Thoracic aorta (tissue), 2 donors: ENCODE data around the gene CCL15. TPM values are rescaled to one million over a fixed set of nuclear protein-coding genes. Genes with fewer than 3 reads are reported as not detected.
"Not testable (repeated sequence)": the region's sequence is repeated elsewhere in the genome, so short reads cannot be mapped to it uniquely, and the experiment has no call there.

Source experiments
- ATAC-seq: fragments of 150-250 bp; one replicate; pipeline ENCODE4 v1.8.0; 2017; ENCODE audit warnings: low read depth; ENCODE audit not compliant: insufficient number of reproducible peaks, low FRiP score
- DNase-seq: peaks from one replicate; pipeline ENCODE4 v3.0.0-alpha.2; 2020; ENCODE audit warnings: low spot score
- H3K27ac ChIP-seq, 2 donors: fragments of 200-600 bp; sonication (generic); 1 replicate in 1 of 2; 2 replicates in 1 of 2; pipeline ENCODE4 v1.5.1; 2016; ENCODE audit warnings: mild to moderate bottlenecking in 2 of 2, moderate library complexity in 2 of 2
- H3K27me3 ChIP-seq: fragments of 200-600 bp; sonication (generic); replicated peaks from 2 replicates; pipeline ENCODE4 v1.6.0; 2016; ENCODE audit warnings: mild to moderate bottlenecking; ENCODE audit not compliant: insufficient read depth
- H3K36me3 ChIP-seq: fragments of 200-600 bp; sonication (generic); one replicate; pipeline ENCODE4 v1.5.1; 2016
- H3K4me1 ChIP-seq, 2 donors: fragments of 200-600 bp; sonication (generic); 1 replicate in 1 of 2; 2 replicates in 1 of 2; pipeline versions ENCODE4 v1.5.1 to v1.6.0; 2016; ENCODE audit warnings: low read depth in 2 of 2, mild to moderate bottlenecking in 1 of 2; ENCODE audit not compliant: control insufficient read depth in 1 of 2
- H3K4me3 ChIP-seq: fragments of 200-600 bp; sonication (generic); 2 replicates; pipeline ENCODE4 v1.5.1; 2016; ENCODE audit warnings: mild to moderate bottlenecking
- H3K9me3 ChIP-seq: fragments of 200-600 bp; sonication (generic); 2 replicates; pipeline ENCODE4 v1.5.1; 2016
- total RNA-seq, 2 donors: library from RNA; depleted of rRNA; stranded (reverse); fragments of >200 nt; gene quantifications; one replicate each; pipeline versions ENCODE4 v1.1.0 to v1.2.3, GENCODE V29; 2016
- TF ChIP-seq, protein P1 (sequence below): fragments of 200-600 bp; sonication (generic); IDR thresholded peaks from one replicate; pipeline ENCODE4 v1.5.1; 2019; ENCODE audit warnings: antibody characterized with exemption

The CCL15 gene
- total RNA-seq, 2 donors from 2014 or later, result not detected

GRCh38 chr17:36002631-36003030 lies 1.3 kb upstream of the CCL15 start:
- no peaks in the 10 kb centered on the region for H3K9me3 ChIP-seq
- no peak for ATAC-seq
- TF ChIP-seq, protein P1, sequence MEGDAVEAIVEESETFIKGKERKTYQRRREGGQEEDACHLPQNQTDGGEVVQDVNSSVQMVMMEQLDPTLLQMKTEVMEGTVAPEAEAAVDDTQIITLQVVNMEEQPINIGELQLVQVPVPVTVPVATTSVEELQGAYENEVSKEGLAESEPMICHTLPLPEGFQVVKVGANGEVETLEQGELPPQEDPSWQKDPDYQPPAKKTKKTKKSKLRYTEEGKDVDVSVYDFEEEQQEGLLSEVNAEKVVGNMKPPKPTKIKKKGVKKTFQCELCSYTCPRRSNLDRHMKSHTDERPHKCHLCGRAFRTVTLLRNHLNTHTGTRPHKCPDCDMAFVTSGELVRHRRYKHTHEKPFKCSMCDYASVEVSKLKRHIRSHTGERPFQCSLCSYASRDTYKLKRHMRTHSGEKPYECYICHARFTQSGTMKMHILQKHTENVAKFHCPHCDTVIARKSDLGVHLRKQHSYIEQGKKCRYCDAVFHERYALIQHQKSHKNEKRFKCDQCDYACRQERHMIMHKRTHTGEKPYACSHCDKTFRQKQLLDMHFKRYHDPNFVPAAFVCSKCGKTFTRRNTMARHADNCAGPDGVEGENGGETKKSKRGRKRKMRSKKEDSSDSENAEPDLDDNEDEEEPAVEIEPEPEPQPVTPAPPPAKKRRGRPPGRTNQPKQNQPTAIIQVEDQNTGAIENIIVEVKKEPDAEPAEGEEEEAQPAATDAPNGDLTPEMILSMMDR, result no peak

GRCh38 chr17:36001862-36002603 lies 680 bp upstream of the CCL15 start:
- DNase-seq, result no peak
- no peak for ATAC-seq
- TF ChIP-seq, protein P1, result no peak
- H3K27me3 ChIP-seq, result no peaks in the 10 kb centered on the region
- no peaks in the 10 kb centered on the region for H3K36me3 ChIP-seq
- no peak overlapping the region for H3K27ac ChIP-seq
- no peak overlapping the region for H3K4me3 ChIP-seq
- H3K9me3 ChIP-seq, result no peaks in the 10 kb centered on the region
- H3K4me1 ChIP-seq, result no peaks in the 10 kb centered on the region

More at GRCh38 chr17:36002631-36003030, 1.3 kb upstream of the CCL15 start:
- no peak for DNase-seq
- H3K4me3 ChIP-seq, result no peak overlapping the region
- H3K4me1 ChIP-seq, result no peaks in the 10 kb centered on the region
- no peaks in the 10 kb centered on the region for H3K27me3 ChIP-seq
- no peak overlapping the region for H3K27ac ChIP-seq
- H3K36me3 ChIP-seq, result no peaks in the 10 kb centered on the region

DNA sequence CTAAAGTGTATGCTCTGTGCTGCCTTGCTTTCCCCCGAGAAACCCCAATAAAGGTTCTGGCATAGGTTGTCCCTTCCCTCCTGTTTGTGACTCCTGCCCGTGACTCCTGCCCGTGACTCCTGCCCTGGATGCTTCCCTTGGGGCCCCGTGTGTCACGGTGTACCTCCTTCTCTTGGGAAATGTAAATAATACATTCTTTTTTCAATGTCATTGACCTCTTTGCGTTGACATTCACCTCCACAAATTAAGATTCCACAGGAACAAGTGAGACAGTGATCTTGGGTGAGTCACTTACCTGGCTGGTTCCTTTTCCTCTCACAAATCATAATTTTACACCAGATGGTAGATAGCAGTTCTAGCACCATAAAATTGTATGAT lies 632 bp downstream of the CCL15 start:
- H3K36me3 ChIP-seq, result no peaks in the 10 kb centered on the region
- TF ChIP-seq, protein P1, result no peak
- DNase-seq, result no peak
- no peaks in the 10 kb centered on the region for H3K27me3 ChIP-seq
- ATAC-seq, result no peak
- no peak overlapping the region for H3K4me3 ChIP-seq
- H3K27ac ChIP-seq, result no peak overlapping the region
- H3K9me3 ChIP-seq, result no peaks in the 10 kb centered on the region
- no peaks in the 10 kb centered on the region for H3K4me1 ChIP-seq

DNA sequence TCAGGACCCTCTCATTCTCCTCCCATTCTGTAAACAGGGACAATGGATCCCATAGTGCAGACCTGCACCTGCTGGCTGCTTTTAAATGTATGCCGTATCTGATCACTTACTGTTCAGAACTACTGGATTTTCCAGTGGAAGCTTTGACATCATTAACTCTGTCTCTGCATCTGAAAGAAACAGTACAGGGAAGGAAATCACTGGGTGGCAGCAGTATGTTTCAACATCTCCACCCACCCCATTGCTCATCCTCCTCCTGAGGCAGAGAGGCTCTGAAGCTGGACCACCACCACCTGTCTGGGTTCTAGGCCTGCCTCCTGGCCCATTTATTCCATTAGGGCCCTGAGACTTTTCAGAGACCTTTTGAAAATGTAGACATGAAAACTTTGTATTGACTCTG lies 2.6 kb downstream of the CCL15 start:
- ATAC-seq, result no peak
- TF ChIP-seq, protein P1, result no peak
- Histone ChIP-seq H3K4me3 (no peak overlapping the region), H3K9me3 (peaks cover 3% of the 10 kb centered on the region), H3K27ac (no peak overlapping the region), H3K4me1 (no peaks in the 10 kb centered on the region), H3K27me3 (no peaks in the 10 kb centered on the region), H3K36me3 (no peaks in the 10 kb centered on the region)
- no peak for DNase-seq

DNA sequence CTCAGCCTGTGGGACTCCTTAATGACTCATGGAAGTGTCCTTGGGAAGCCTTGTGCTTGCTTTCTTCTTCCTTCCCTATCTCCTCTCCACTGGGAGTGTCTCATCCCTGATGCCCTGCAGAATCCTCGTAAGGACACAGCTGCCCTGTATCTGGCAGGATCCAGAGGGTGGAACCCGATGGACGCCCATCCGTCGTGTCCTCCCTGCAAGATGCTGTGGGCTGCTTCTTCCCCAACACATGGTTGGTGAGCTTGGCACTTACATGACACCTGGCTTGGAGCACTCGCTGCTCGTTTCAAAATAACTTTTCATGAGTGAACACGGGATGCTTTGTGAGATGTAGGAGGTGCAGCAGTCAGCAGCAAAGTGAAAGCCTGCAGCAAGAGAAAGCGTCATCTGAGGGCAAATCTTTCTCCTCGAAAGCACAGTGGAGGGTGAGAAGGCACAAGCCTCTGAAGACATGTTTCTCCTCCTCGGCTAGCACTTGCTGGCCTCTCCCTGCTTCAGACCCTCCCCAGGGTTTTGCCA lies 3.3 kb downstream of the CCL15 start:
- no peak overlapping the region for H3K27ac ChIP-seq
- peaks cover 3% of the 10 kb centered on the region for H3K9me3 ChIP-seq
- no peak overlapping the region for H3K4me3 ChIP-seq
- no peaks in the 10 kb centered on the region for H3K36me3 ChIP-seq
- DNase-seq (no peak), ATAC-seq (no peak)
- TF ChIP-seq, protein P1, result no peak
- H3K4me1 ChIP-seq, result no peaks in the 10 kb centered on the region
- no peaks in the 10 kb centered on the region for H3K27me3 ChIP-seq

- not testable (repeated sequence) for H3K27ac ChIP-seq, H3K4me1 ChIP-seq, H3K9me3 ChIP-seq, DNase-seq, H3K27me3 ChIP-seq, H3K36me3 ChIP-seq, H3K4me3 ChIP-seq, ATAC-seq
These were observed 6.0 kb downstream of the CCL15 start for GRCh38 chr17:35995346-35995745.
